Neuronal stem cell (in vitro differentiated cells): Measurements from ENCODE around the gene ENTR1.

Experiments used
- DNase-seq: peaks from one replicate; pipeline ENCODE4 v3.0.0-alpha.2; 2013; ENCODE audit warnings: low spot score
- H2AFZ ChIP-seq: one replicate; pipeline ENCODE4 v1.6.1; 2013; ENCODE audit warnings: mild to moderate bottlenecking, low read length, inconsistent platforms
- H2AK5ac ChIP-seq: 2 replicates; pipeline ENCODE4 v1.6.1; 2013; ENCODE audit warnings: low read depth, mild to moderate bottlenecking, inconsistent platforms, low read length, moderate library complexity, mixed read lengths
- H2BK120ac ChIP-seq: 2 replicates; pipeline ENCODE4 v1.6.1; 2013; ENCODE audit warnings: low read depth, mild to moderate bottlenecking, inconsistent platforms, low read length, moderate library complexity, mixed read lengths
- H2BK12ac ChIP-seq: one replicate; pipeline ENCODE4 v1.6.1; 2013; ENCODE audit warnings: low read length, inconsistent platforms
- H2BK15ac ChIP-seq: 2 replicates; pipeline ENCODE4 v1.6.1; 2013; ENCODE audit warnings: mild to moderate bottlenecking, low read length, inconsistent platforms, mixed read lengths
- H2BK5ac ChIP-seq: one replicate; pipeline ENCODE4 v1.6.1; 2013; ENCODE audit warnings: inconsistent platforms, mild to moderate bottlenecking, low read length, moderate library complexity
- H3K14ac ChIP-seq: one replicate; pipeline ENCODE4 v1.6.1; 2013; ENCODE audit warnings: low read length, inconsistent platforms
- H3K18ac ChIP-seq: 2 replicates; pipeline ENCODE4 v1.6.1; 2013; ENCODE audit warnings: low read length, inconsistent platforms
- H3K23ac ChIP-seq: 2 replicates; pipeline ENCODE4 v1.6.1; 2013; ENCODE audit warnings: low read depth, mild to moderate bottlenecking, mixed read lengths, low read length, inconsistent platforms; ENCODE audit not compliant: poor library complexity
- H3K27ac ChIP-seq: replicated peaks from 3 replicates; pipeline ENCODE4 v1.5.1; 2013; ENCODE audit warnings: low read length, inconsistent platforms
- H3K27me3 ChIP-seq, 3 experiments: 2 replicates each; pipeline ENCODE4 v1.6.1; 2013; ENCODE audit warnings: low read length in 3 of 3, mild to moderate bottlenecking in 2 of 3, inconsistent platforms in 1 of 3, low read depth in 1 of 3, mixed read lengths in 1 of 3, moderate library complexity in 1 of 3; ENCODE audit not compliant: control insufficient read depth in 3 of 3, insufficient read depth in 3 of 3
- H3K36me3 ChIP-seq, 2 donors: replicated peaks in 1 of 2; 2 replicates each; pipeline ENCODE4 v1.6.1; 2013; ENCODE audit warnings: low read length in 2 of 2; ENCODE audit not compliant: control insufficient read depth in 2 of 2, insufficient read depth in 2 of 2
- H3K4ac ChIP-seq: 2 replicates; pipeline ENCODE4 v1.6.1; 2013; ENCODE audit warnings: inconsistent platforms, mild to moderate bottlenecking, low read length, moderate library complexity
- H3K4me1 ChIP-seq, 2 donors: 1 replicate in 1 of 2; 2 replicates in 1 of 2; pipeline ENCODE4 v1.6.1; 2013; ENCODE audit warnings: low read length in 2 of 2, low read depth in 1 of 2; ENCODE audit not compliant: control insufficient read depth in 2 of 2, insufficient read depth in 1 of 2
- H3K4me2 ChIP-seq: one replicate; pipeline ENCODE4 v1.6.1; 2013; ENCODE audit warnings: mild to moderate bottlenecking, low read length, inconsistent platforms; ENCODE audit not compliant: insufficient read depth, poor library complexity, severe bottlenecking
- H3K4me3 ChIP-seq, 2 donors: 2 replicates each; pipeline ENCODE4 v1.5.1; 2013; ENCODE audit warnings: low read length in 2 of 2, mild to moderate bottlenecking in 2 of 2, inconsistent platforms in 1 of 2, moderate library complexity in 1 of 2
- H3K79me1 ChIP-seq: one replicate; pipeline ENCODE4 v1.6.1; 2013; ENCODE audit warnings: low read depth, mild to moderate bottlenecking, inconsistent platforms, low read length, moderate library complexity
- H3K9ac ChIP-seq: one replicate; pipeline ENCODE4 v1.6.1; 2013; ENCODE audit warnings: mild to moderate bottlenecking, low read depth, low read length, inconsistent platforms; ENCODE audit not compliant: poor library complexity
- H3K9me3 ChIP-seq, 2 donors: replicated peaks in 1 of 2; 2 replicates each; pipeline versions ENCODE3 to v1.6.1; 2013; ENCODE audit warnings: low read length in 2 of 2, mild to moderate bottlenecking in 2 of 2, inconsistent platforms in 1 of 2, low read depth in 1 of 2, mixed read lengths in 1 of 2, moderate library complexity in 1 of 2; ENCODE audit not compliant: control insufficient read depth in 2 of 2, insufficient read depth in 1 of 2
- H4K8ac ChIP-seq: one replicate; pipeline ENCODE4 v1.6.1; 2013; ENCODE audit warnings: low read depth, mild to moderate bottlenecking, inconsistent platforms, low read length, moderate library complexity
- H4K91ac ChIP-seq: one replicate; pipeline ENCODE4 v1.6.1; 2013; ENCODE audit warnings: low read length, low read depth, mild to moderate bottlenecking, inconsistent platforms; ENCODE audit not compliant: poor library complexity
- WGBS, 2 donors: extraction: QIAGEN DNeasy Blood & Tissue Kit; methylation state at CpG; one replicate each; pipeline ENCODE4 v1.1.7; 2013; ENCODE audit warnings: missing lambda C conversion rate in 2 of 2, mixed read lengths in 1 of 2; ENCODE audit not compliant: insufficient read length in 2 of 2, insufficient replicate concordance in 1 of 2; ENCODE audit errors: extremely low coverage in 2 of 2; 5-methylcytosine and 5-hydroxymethylcytosine counted together

The ENTR1 gene

DNA sequence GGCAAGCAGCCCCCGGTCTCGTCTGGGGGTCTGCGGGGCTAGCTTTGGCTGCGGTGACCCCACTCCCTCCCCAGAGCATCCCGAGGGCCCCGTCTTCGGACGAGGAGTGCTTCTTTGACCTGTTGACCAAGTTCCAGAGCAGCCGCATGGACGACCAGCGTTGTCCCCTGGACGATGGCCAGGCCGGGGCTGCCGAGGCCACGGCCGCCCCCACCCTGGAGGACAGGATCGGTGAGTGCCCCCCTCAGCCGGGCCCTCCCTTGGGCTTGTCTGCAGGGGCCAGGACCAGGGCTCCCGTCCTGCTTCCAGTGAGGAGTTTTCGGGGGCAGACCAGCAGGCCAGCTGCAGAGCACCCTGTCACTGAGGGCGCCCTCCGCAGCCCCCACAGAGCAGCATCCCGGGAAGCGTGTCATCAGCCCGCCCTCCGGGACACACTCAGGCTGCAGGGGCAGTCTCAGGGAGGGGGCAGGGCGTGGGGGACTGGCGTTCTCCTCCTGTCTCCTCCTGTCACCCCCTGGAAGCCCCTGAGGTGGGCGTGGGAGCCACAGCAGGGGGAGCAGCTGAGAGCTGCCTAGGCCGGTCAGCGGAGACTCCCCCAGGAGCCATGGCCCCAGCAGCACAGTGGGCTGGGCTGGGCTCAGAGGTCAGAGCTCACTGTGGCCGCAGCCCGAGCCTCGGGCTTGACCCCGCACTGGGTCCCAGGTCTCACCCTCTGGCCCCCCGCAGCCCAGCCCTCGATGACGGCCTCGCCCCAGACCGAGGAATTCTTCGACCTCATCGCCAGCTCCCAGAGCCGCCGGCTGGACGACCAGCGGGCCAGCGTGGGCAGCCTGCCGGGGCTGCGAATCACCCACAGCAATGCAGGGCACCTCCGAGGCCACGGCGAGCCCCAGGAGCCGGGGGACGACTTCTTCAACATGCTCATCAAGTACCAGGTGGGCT lies 54.5 kb downstream of the ENTR1 start:
- H3K18ac ChIP-seq = no peak overlapping the region
- WGBS, 2 donors = no CpG with 5 or more reads among the region's 54 CpGs
- no peak overlapping the region for H2AK5ac ChIP-seq
- H3K14ac ChIP-seq = peak overlapping the region; percentile 56
- no peak overlapping the region for H2BK15ac ChIP-seq
- no peak overlapping the region for H3K4ac ChIP-seq
- no peak overlapping the region for H4K91ac ChIP-seq
- H4K8ac ChIP-seq = peak overlapping the region; percentile 17
- H2BK12ac ChIP-seq = no peak overlapping the region
- peak overlapping the region; percentile 70 for H3K9ac ChIP-seq
- peaks cover 9% of the 10 kb centered on the region for H3K79me1 ChIP-seq
- H3K27me3 ChIP-seq = no peaks in the 10 kb centered on the region
- no peak for DNase-seq
- no peak overlapping the region for H2BK5ac ChIP-seq
- H2BK120ac ChIP-seq = no peak overlapping the region
- H3K36me3 ChIP-seq = peaks cover 6 to 31% of the 10 kb centered on the region in 2 donors
- no peak overlapping the region for H3K4me3 ChIP-seq
- H3K23ac ChIP-seq = peak overlapping the region; percentile 85
- H2AFZ ChIP-seq = no peak overlapping the region
- no peak overlapping the region for H3K27ac ChIP-seq
- H3K4me1 ChIP-seq = no peaks in the 10 kb centered on the region
- H3K9me3 ChIP-seq = no peaks in the 10 kb centered on the region
- no peak overlapping the region for H3K4me2 ChIP-seq

GRCh38 chr9:136354592-136355085 lies 55.8 kb downstream of the ENTR1 start:
- H3K79me1 ChIP-seq = peaks cover 7% of the 10 kb centered on the region
- peak overlapping the region; percentile 22 for H2BK12ac ChIP-seq
- H3K4me1 ChIP-seq = no peaks in the 10 kb centered on the region
- WGBS, 2 donors = no CpG with 5 or more reads among the region's 17 CpGs
- no peak overlapping the region for H4K8ac ChIP-seq
- peaks cover 7 to 29% of the 10 kb centered on the region in 2 donors for H3K36me3 ChIP-seq
- H3K18ac ChIP-seq = peak overlapping the region; percentile 28
- H4K91ac ChIP-seq = no peak overlapping the region
- H2AFZ ChIP-seq = no peak overlapping the region
- no peaks in the 10 kb centered on the region for H3K9me3 ChIP-seq
- no peak overlapping the region for H2BK120ac ChIP-seq
- no peak overlapping the region for H3K27ac ChIP-seq
- H2AK5ac ChIP-seq = no peak overlapping the region
- H3K14ac ChIP-seq = peak overlapping the region; percentile 21
- peak overlapping the region; percentile 55 for H3K23ac ChIP-seq
- no peak for DNase-seq
- H3K4me2 ChIP-seq = no peak overlapping the region
- no peak overlapping the region for H2BK15ac ChIP-seq
- H3K27me3 ChIP-seq = no peaks in the 10 kb centered on the region
- no peak overlapping the region for H2BK5ac ChIP-seq
- peak overlapping the region in 1 of 2 donors; percentile 10 for H3K4me3 ChIP-seq
- H3K9ac ChIP-seq = no peak overlapping the region
- H3K4ac ChIP-seq = no peak overlapping the region

DNA sequence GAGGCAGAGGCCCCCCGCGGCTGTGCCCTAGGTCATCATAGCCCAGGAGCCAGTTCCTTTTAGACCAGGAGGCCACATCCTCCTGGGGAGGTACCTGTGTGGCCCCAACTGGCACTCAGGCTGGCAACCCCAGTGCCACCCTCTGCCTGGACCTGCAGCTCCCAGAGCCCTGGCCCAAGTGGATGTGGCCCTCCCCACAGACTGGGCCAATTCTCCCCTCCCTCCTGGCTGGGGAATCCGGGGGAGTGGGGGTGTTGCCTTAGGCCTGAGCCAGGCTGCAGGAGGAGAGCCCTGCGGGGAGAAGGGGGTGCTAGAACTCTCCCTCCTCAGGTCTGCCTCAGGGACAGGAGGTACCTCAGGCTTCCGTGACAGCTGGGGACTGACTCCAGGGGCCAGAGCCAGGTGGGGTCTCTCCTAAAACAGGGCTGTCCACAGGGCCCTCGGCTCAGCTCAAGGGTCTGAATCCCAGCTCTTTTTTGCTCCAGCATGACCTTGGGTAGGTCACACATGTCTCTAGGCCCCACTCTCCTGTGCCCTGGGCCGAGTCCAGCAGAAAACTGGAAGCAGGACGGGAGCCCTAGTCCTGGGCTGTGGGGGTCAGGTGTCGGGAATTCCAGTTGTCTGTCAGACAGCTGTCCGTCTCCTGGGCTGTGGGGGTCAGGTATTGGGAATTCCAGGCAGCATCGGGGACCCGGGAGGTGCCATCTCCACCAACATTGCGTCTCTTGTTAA lies 56.5 kb downstream of the ENTR1 start:
- no CpG with 5 or more reads among the region's 13 CpGs for WGBS, 2 donors
- no peak for DNase-seq
- H3K27ac ChIP-seq = no peak overlapping the region

DNA sequence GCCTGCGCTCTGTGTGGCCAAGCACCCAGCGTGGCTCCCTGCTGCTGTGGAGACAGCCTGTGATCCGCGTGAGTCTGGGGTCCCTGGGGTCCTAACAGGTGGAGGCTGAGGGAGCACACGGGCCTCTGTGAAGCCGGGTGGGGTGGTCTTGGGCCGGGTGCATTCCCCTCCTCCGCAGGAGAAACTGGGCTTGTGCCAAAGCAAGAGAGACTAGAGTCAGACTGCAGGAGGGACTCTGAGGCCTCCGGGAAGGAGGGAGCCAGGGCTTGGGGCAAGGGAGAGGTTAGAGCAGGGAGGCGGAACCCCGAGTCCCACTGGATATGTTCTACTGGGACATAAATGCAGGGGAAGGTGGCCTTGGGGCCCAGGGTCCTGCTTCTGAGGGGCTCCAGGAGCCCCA lies 57.3 kb downstream of the ENTR1 start:
- Histone ChIP-seq H3K4ac (no peak overlapping the region), H3K4me1 (no peaks in the 10 kb centered on the region), H3K79me1 (peaks cover 8% of the 10 kb centered on the region), H3K4me2 (no peak overlapping the region), H3K18ac (no peak overlapping the region), H4K91ac (no peak overlapping the region), H2AFZ (no peak overlapping the region), H2AK5ac (no peak overlapping the region), H3K9me3 (no peaks in the 10 kb centered on the region), H3K14ac (peak overlapping the region; percentile 71), H2BK15ac (no peak overlapping the region), H4K8ac (no peak overlapping the region), H3K23ac (peak overlapping the region; percentile 91), H3K27me3 (no peaks in the 10 kb centered on the region), H2BK12ac (peak overlapping the region; percentile 58), H3K4me3 (no peak overlapping the region), H3K36me3 (peaks cover 7 to 26% of the 10 kb centered on the region in 2 donors), H3K27ac (no peak overlapping the region), H2BK120ac (no peak overlapping the region), H2BK5ac (no peak overlapping the region), H3K9ac (no peak overlapping the region)
- DNase-seq = no peak
- WGBS, 2 donors = no CpG with 5 or more reads among the region's 11 CpGs

More for the DNA sequence above, 56.5 kb downstream of the ENTR1 start:
- no peak overlapping the region for H4K91ac ChIP-seq
- H2AFZ ChIP-seq = no peak overlapping the region
- no peak overlapping the region for H3K9ac ChIP-seq
- H3K36me3 ChIP-seq = peaks cover 8 to 25% of the 10 kb centered on the region in 2 donors
- peak overlapping the region; percentile 71 for H3K18ac ChIP-seq
- peak overlapping the region; percentile 47 for H2BK120ac ChIP-seq
- H2BK15ac ChIP-seq = no peak overlapping the region
- no peak overlapping the region for H4K8ac ChIP-seq
- no peak overlapping the region for H3K4me2 ChIP-seq
- H3K4ac ChIP-seq = no peak overlapping the region
- H3K14ac ChIP-seq = no peak overlapping the region
- H2BK5ac ChIP-seq = no peak overlapping the region
- no peaks in the 10 kb centered on the region for H3K4me1 ChIP-seq
- no peaks in the 10 kb centered on the region for H3K9me3 ChIP-seq
- no peak overlapping the region for H2AK5ac ChIP-seq
- no peak overlapping the region for H3K4me3 ChIP-seq
- H3K27me3 ChIP-seq = no peaks in the 10 kb centered on the region
- peaks cover 7% of the 10 kb centered on the region for H3K79me1 ChIP-seq
- H3K23ac ChIP-seq = peak overlapping the region; percentile 73
- no peak overlapping the region for H2BK12ac ChIP-seq
